Neural cell (in vitro differentiated cells): ENCODE results near the gene ENO4. TPM values are rescaled to one million over a fixed set of nuclear protein-coding genes. Genes with fewer than 3 reads are reported as not detected.

Source experiments
- H2AFZ ChIP-seq: fragments of 200-600, 300-800 bp; sonication (generic), shearing (Covaris generic); 2 replicates; pipeline ENCODE4 v1.6.0; 2014; ENCODE audit warnings: low read depth, mild to moderate bottlenecking, antibody characterized with exemption, low read length, moderate library complexity
- H3F3A ChIP-seq: fragments of 200-600 bp; shearing (Covaris generic); 2 replicates; pipeline ENCODE4 v1.6.1; 2016; ENCODE audit warnings: mild to moderate bottlenecking, moderate library complexity, mixed read lengths, antibody characterized with exemption, low read length; ENCODE audit not compliant: insufficient read depth, poor library complexity, severe bottlenecking
- H3K27ac ChIP-seq: fragments of 200-600, 300-800 bp; sonication (generic), shearing (Covaris generic); 2 replicates; pipeline ENCODE4 v1.5.1; 2014; ENCODE audit warnings: mild to moderate bottlenecking, low read length, moderate library complexity
- H3K27me3 ChIP-seq: fragments of 300-800, 200-600 bp; sonication (generic), shearing (Covaris generic); 2 replicates; pipeline ENCODE4 v1.6.0; 2014; ENCODE audit warnings: mild to moderate bottlenecking, low read depth, low read length, moderate library complexity; ENCODE audit not compliant: insufficient read depth
- H3K36me3 ChIP-seq: fragments of 300-800, 200-600 bp; sonication (generic), shearing (Covaris generic); 2 replicates; pipeline ENCODE4 v1.5.1; 2014; ENCODE audit warnings: mild to moderate bottlenecking, antibody characterized with exemption, low read length, moderate library complexity; ENCODE audit not compliant: insufficient read depth
- H3K4me2 ChIP-seq: fragments of 300-800, 200-600 bp; sonication (generic), shearing (Covaris generic); 2 replicates; pipeline ENCODE4 v1.6.0; 2014; ENCODE audit warnings: mild to moderate bottlenecking, low read length
- H3K4me3 ChIP-seq: fragments of 300-800, 200-600 bp; sonication (generic), shearing (Covaris generic); 2 replicates; pipeline ENCODE4 v1.5.1; 2014; ENCODE audit warnings: mild to moderate bottlenecking, low read length, moderate library complexity
- H3K79me2 ChIP-seq: fragments of 200-600 bp; shearing (Covaris generic); replicated peaks from 2 replicates; pipeline ENCODE4 v1.6.0; 2014; ENCODE audit warnings: mild to moderate bottlenecking, low read length, moderate library complexity; ENCODE audit not compliant: insufficient read depth
- H3K9ac ChIP-seq: fragments of 300-800, 200-600 bp; sonication (generic), shearing (Covaris generic); 2 replicates; pipeline ENCODE4 v1.6.1; 2016; ENCODE audit warnings: mild to moderate bottlenecking, low read length, mixed read lengths
- H3K9me2 ChIP-seq: fragments of 200-600 bp; shearing (Covaris generic); 2 replicates; pipeline ENCODE4 v1.6.1; 2016; ENCODE audit warnings: mild to moderate bottlenecking, low read length, mixed read lengths; ENCODE audit not compliant: insufficient read depth
- H3K9me3 ChIP-seq: fragments of 200-600, 300-800 bp; sonication (generic), shearing (Covaris generic); 2 replicates; pipeline ENCODE4 v1.6.1; 2016; ENCODE audit warnings: mild to moderate bottlenecking, mixed run types, low read length, moderate library complexity, mixed read lengths
- H4K20me1 ChIP-seq: fragments of 200-600 bp; shearing (Covaris generic); 2 replicates; pipeline ENCODE4 v1.6.1; 2016; ENCODE audit warnings: mild to moderate bottlenecking, mixed run types; ENCODE audit not compliant: insufficient read depth
- CTCF ChIP-seq: fragments of 450-650 bp; IDR thresholded peaks from 2 replicates; pipeline ENCODE4 v1.5.1; 2014; ENCODE audit warnings: antibody characterized with exemption, mild to moderate bottlenecking, moderate library complexity; ENCODE audit not compliant: poor library complexity, severe bottlenecking
- EP300 ChIP-seq: fragments of 450-650 bp; conservative IDR thresholded peaks from 2 replicates; pipeline ENCODE4 v1.6.1; 2014; ENCODE audit warnings: antibody characterized with exemption, mild to moderate bottlenecking, moderate library complexity; ENCODE audit not compliant: poor library complexity, severe bottlenecking
- EZH2 ChIP-seq: fragments of 200-600, 300-800 bp; shearing (Covaris generic), sonication (generic); IDR thresholded peaks from 2 replicates; pipeline ENCODE4 v1.6.1; 2014; ENCODE audit warnings: antibody characterized with exemption, low read length, borderline replicate concordance, mild to moderate bottlenecking; ENCODE audit not compliant: insufficient read depth, poor library complexity, severe bottlenecking
- MXI1 ChIP-seq: fragments of 450-650 bp; conservative IDR thresholded peaks from 2 replicates; pipeline ENCODE4 v1.6.1; 2014; ENCODE audit warnings: antibody characterized with exemption, mild to moderate bottlenecking; ENCODE audit not compliant: poor library complexity, severe bottlenecking
- POLR2AphosphoS5 ChIP-seq: IDR thresholded peaks from 2 replicates; pipeline ENCODE4 v1.6.1; 2012
- RAD21 ChIP-seq: fragments of 450-650 bp; conservative IDR thresholded peaks from 2 replicates; pipeline ENCODE4 v1.6.1; 2014; ENCODE audit warnings: antibody characterized with exemption, mild to moderate bottlenecking, moderate library complexity
- REST ChIP-seq: IDR thresholded peaks from 2 replicates; pipeline ENCODE4 v1.6.1; 2012; ENCODE audit warnings: borderline replicate concordance
- SMC3 ChIP-seq: fragments of 450-650 bp; conservative IDR thresholded peaks from 2 replicates; pipeline ENCODE4 v1.6.1; 2014; ENCODE audit warnings: antibody characterized with exemption, mild to moderate bottlenecking, moderate library complexity; ENCODE audit not compliant: poor library complexity
- TAF1 ChIP-seq: IDR thresholded peaks from 2 replicates; pipeline ENCODE4 v1.6.1; 2012; ENCODE audit warnings: low read depth
- polyA plus RNA-seq: library from polyadenylated mRNA; depleted of rRNA; stranded (reverse); fragments of >200 nt; gene quantifications from 2 replicates; pipeline ENCODE4 v1.2.3, GENCODE V29; 2014

The ENO4 gene
- polyA plus RNA-seq, 1 donor from 2014 or later = 0.51 TPM

- Histone ChIP-seq H3K36me3 (no peaks in the 10 kb centered on the region), H3K4me2 (no peak overlapping the region), H4K20me1 (no peaks in the 10 kb centered on the region), H3K27ac (no peak overlapping the region), H3K27me3 (no peaks in the 10 kb centered on the region), H3F3A (no peaks in the 10 kb centered on the region), H3K9me2 (no peaks in the 10 kb centered on the region), H3K4me3 (no peak overlapping the region), H3K79me2 (no peaks in the 10 kb centered on the region), H3K9me3 (peaks cover 3% of the 10 kb centered on the region), H2AFZ (no peak overlapping the region), H3K9ac (no peak overlapping the region)
- TF ChIP-seq POLR2AphosphoS5 (no peak), CTCF (no peak), SMC3 (no peak), RAD21 (no peak), REST (no peak), EZH2 (no peak), MXI1 (no peak), EP300 (no peak), TAF1 (no peak)
Measured at GRCh38 chr10:116802876-116803275, 46.4 kb upstream of the ENO4 start.

- Histone ChIP-seq H3K9me3 (peaks cover 3% of the 10 kb centered on the region), H3K9ac (no peak overlapping the region), H3F3A (no peaks in the 10 kb centered on the region), H2AFZ (no peak overlapping the region), H3K27me3 (no peaks in the 10 kb centered on the region), H4K20me1 (no peaks in the 10 kb centered on the region), H3K79me2 (no peaks in the 10 kb centered on the region), H3K4me2 (no peak overlapping the region), H3K36me3 (no peaks in the 10 kb centered on the region), H3K4me3 (no peak overlapping the region), H3K27ac (no peak overlapping the region), H3K9me2 (no peaks in the 10 kb centered on the region)
- no peak for TF ChIP-seq SMC3
- no peak for TF ChIP-seq EZH2
- TF ChIP-seq CTCF = no peak
- TF ChIP-seq RAD21 = no peak
Measured at GRCh38 chr10:116803451-116804249, 45.6 kb upstream of the ENO4 start.
